Neural crest cell (in vitro differentiated cells): ENCODE results near the gene SORCS2. TPM values are rescaled to one million over a fixed set of nuclear protein-coding genes. Genes with fewer than 3 reads are reported as not detected.

ENCODE experiments used
- DNase-seq: peaks from one replicate; pipeline ENCODE4 v3.0.0; 2021; ENCODE audit warnings: low read depth, mixed read lengths, low spot score
- H3K27ac Mint-ChIP-seq: one replicate; pipeline ENCODE4 v1.8.0; 2021; ENCODE audit warnings: mild to moderate bottlenecking, mixed read lengths; ENCODE audit not compliant: unreplicated experiment
- H3K27me3 Mint-ChIP-seq: 2 replicates; pipeline ENCODE4 v1.8.0; 2021; ENCODE audit warnings: low read depth, mild to moderate bottlenecking, mixed read lengths
- H3K36me3 Mint-ChIP-seq: 2 replicates; pipeline ENCODE4 v1.8.0; 2021; ENCODE audit warnings: low read depth, mild to moderate bottlenecking, mixed read lengths
- H3K4me1 Mint-ChIP-seq: 2 replicates; pipeline ENCODE4 v1.8.0; 2021; ENCODE audit warnings: mixed read lengths
- H3K4me3 Mint-ChIP-seq: one replicate; pipeline ENCODE4 v1.8.0; 2021; ENCODE audit warnings: mild to moderate bottlenecking, mixed read lengths
- H3K9me3 Mint-ChIP-seq: 2 replicates; pipeline ENCODE4 v1.8.0; 2021; ENCODE audit warnings: mixed read lengths
- CTCF ChIP-seq: fragments of 200-600 bp; sonication (generic); conservative IDR thresholded peaks from 2 replicates; pipeline ENCODE4 v1.5.0; 2021; ENCODE audit warnings: antibody characterized with exemption, mild to moderate bottlenecking
- total RNA-seq: library from RNA; stranded (reverse); gene quantifications from 2 replicates; pipeline ENCODE4 v1.2.1, GENCODE V29; 2021

Gene SORCS2
- total RNA-seq, 1 donor from 2014 or later = 1.1 TPM

- peaks cover 2% of the 10 kb centered on the region for H3K9me3 Mint-ChIP-seq
- DNase-seq = no peak
- H3K36me3 Mint-ChIP-seq = no peaks in the 10 kb centered on the region
- H3K27me3 Mint-ChIP-seq = peaks cover 9% of the 10 kb centered on the region
- no peak for TF ChIP-seq CTCF
- H3K27ac Mint-ChIP-seq = peak overlapping the region; percentile 12
- H3K4me3 Mint-ChIP-seq = no peak overlapping the region
- no peaks in the 10 kb centered on the region for H3K4me1 Mint-ChIP-seq
Observed at GRCh38 chr4:7612311-7612897, 420.1 kb downstream of the SORCS2 start.

- Mint-ChIP-seq H3K36me3 (no peaks in the 10 kb centered on the region), H3K4me3 (no peak overlapping the region), H3K27ac (no peak overlapping the region), H3K9me3 (peaks cover 2% of the 10 kb centered on the region), H3K4me1 (no peaks in the 10 kb centered on the region), H3K27me3 (peaks cover 13% of the 10 kb centered on the region)
- DNase-seq = no peak
- no peak for TF ChIP-seq CTCF
Observed at GRCh38 chr4:7614350-7614949, 422.1 kb downstream of the SORCS2 start.

GRCh38 chr4:7616193-7616592 is 423.9 kb downstream of the SORCS2 start:
- peaks cover 13% of the 10 kb centered on the region for H3K27me3 Mint-ChIP-seq
- H3K27ac Mint-ChIP-seq = no peak overlapping the region
- DNase-seq = no peak
- TF ChIP-seq CTCF = no peak
- H3K36me3 Mint-ChIP-seq = no peaks in the 10 kb centered on the region
- peaks cover 2% of the 10 kb centered on the region for H3K4me1 Mint-ChIP-seq
- peaks cover 2% of the 10 kb centered on the region for H3K9me3 Mint-ChIP-seq
- H3K4me3 Mint-ChIP-seq = no peak overlapping the region

- peaks cover 2% of the 10 kb centered on the region for H3K9me3 Mint-ChIP-seq
- H3K4me1 Mint-ChIP-seq = peaks cover 5% of the 10 kb centered on the region
- no peak for TF ChIP-seq CTCF
- DNase-seq = no peak
- no peak overlapping the region for H3K27ac Mint-ChIP-seq
- H3K4me3 Mint-ChIP-seq = no peak overlapping the region
- peaks cover 13% of the 10 kb centered on the region for H3K27me3 Mint-ChIP-seq
- H3K36me3 Mint-ChIP-seq = no peaks in the 10 kb centered on the region
Observed at GRCh38 chr4:7618361-7618760, 426.0 kb downstream of the SORCS2 start.

GRCh38 chr4:7620086-7620813 is 427.9 kb downstream of the SORCS2 start:
- DNase-seq = no peak
- Mint-ChIP-seq H3K4me1 (peaks cover 5% of the 10 kb centered on the region), H3K27me3 (peaks cover 17% of the 10 kb centered on the region), H3K27ac (no peak overlapping the region), H3K9me3 (peaks cover 2% of the 10 kb centered on the region), H3K4me3 (no peak overlapping the region), H3K36me3 (no peaks in the 10 kb centered on the region)
- no peak for TF ChIP-seq CTCF
